HEK293T (cell line): ENCODE measurements around the gene RPL10A.

Experiments
- CTCF ChIA-PET: fragments of 350-600 bp; formaldehyde crosslinking; extraction: SDS; loops from one replicate; lab custom pipeline; 2021; ENCODE audit warnings: antibody characterized with exemption, inconsistent platforms; lab: Yijun Ruan, JAX
- POLR2A ChIA-PET: fragments of 350-600 bp; formaldehyde crosslinking; extraction: SDS; loops from one replicate; lab custom pipeline; 2020; ENCODE audit warnings: antibody characterized with exemption, inconsistent platforms; lab: Yijun Ruan, JAX
- DNase-seq: peaks from one replicate; pipeline ENCODE4 v3.0.0; 2012; ENCODE audit warnings: mixed read lengths; ENCODE audit errors: extremely low spot score
- ELF4 ChIP-seq: fragments of 450-650 bp; IDR thresholded peaks from 2 replicates; pipeline ENCODE4 v1.6.1; 2017; ENCODE audit warnings: antibody characterized with exemption
- FOXK2 ChIP-seq: fragments of 450-650 bp; IDR thresholded peaks from 2 replicates; pipeline ENCODE4 v1.6.1; 2016; ENCODE audit warnings: mild to moderate bottlenecking
- FOXM1 ChIP-seq: fragments of 450-650 bp; IDR thresholded peaks from 2 replicates; pipeline ENCODE4 v1.6.1; 2017; ENCODE audit warnings: mild to moderate bottlenecking, borderline replicate concordance
- HDGF ChIP-seq: fragments of 450-650 bp; IDR thresholded peaks from 2 replicates; pipeline ENCODE4 v1.6.1; 2017; ENCODE audit warnings: antibody characterized with exemption, borderline replicate concordance
- L3MBTL2 ChIP-seq: fragments of 450-650 bp; conservative IDR thresholded peaks from 2 replicates; pipeline ENCODE4 v1.6.1; 2016; ENCODE audit warnings: mild to moderate bottlenecking
- NFRKB ChIP-seq: fragments of 450-650 bp; IDR thresholded peaks from 2 replicates; pipeline ENCODE4 v1.6.1; 2016; ENCODE audit warnings: mild to moderate bottlenecking, moderate library complexity
- SP1 ChIP-seq: fragments of 450-650 bp; IDR thresholded peaks from 2 replicates; pipeline ENCODE4 v1.6.1; 2017
- SUZ12 ChIP-seq: fragments of 450-650 bp; IDR thresholded peaks from 2 replicates; pipeline ENCODE4 v1.6.1; 2016; ENCODE audit warnings: mild to moderate bottlenecking
- TARDBP ChIP-seq: fragments of 450-650 bp; IDR thresholded peaks from 2 replicates; pipeline ENCODE4 v1.6.1; 2016
- ZNF384 ChIP-seq: fragments of 450-650 bp; IDR thresholded peaks from 2 replicates; pipeline ENCODE4 v1.6.1; 2016
- TF ChIP-seq, protein P1 (sequence below): fragments of 450-650 bp; IDR thresholded peaks from 2 replicates; pipeline ENCODE4 v1.6.1; 2016

The RPL10A gene

DNA sequence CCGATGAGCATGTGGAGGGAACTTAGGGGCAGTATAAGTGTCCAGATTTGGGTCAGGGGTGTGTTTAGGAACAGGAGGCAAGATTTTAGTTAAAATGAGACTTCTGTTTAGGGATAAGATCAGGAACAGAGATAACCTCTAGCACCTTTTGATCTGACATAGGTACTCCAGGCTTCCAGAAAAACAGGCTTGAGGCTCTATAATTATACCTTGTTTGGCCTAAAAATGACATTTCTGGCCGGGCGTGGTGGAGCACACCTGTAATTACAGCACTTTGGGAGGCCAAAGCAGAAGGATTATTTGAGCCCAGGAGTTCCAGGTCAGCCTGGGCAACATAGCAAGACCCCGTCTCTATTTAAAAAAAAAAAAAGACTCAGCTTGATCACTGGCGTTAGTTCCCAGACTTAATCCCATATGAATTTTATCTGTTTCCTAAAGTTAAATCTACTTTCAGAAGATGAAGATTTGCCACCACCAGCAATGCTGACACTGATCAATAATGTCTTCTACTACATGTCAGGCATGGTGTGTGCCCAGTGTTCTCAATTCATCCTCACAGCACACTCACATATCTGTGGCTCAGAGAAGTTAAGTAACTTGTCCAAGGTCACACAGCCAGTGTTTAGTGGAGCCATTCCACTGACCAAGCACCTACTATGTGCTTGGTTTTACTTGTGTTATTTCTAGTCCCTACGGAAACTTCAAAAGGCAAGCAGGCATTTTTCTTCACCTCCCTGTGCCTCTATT lies 50.5 kb downstream of the RPL10A start:
- CTCF ChIA-PET: no interaction called here
- POLR2A ChIA-PET: no interaction called here
- DNase-seq: no peak
- no peak for TF ChIP-seq ELF4
- no peak for TF ChIP-seq SP1
- TF ChIP-seq ZNF384: no peak
- TF ChIP-seq FOXM1: no peak
- no peak for TF ChIP-seq L3MBTL2
- no peak for TF ChIP-seq FOXK2
- TF ChIP-seq, protein P1, sequence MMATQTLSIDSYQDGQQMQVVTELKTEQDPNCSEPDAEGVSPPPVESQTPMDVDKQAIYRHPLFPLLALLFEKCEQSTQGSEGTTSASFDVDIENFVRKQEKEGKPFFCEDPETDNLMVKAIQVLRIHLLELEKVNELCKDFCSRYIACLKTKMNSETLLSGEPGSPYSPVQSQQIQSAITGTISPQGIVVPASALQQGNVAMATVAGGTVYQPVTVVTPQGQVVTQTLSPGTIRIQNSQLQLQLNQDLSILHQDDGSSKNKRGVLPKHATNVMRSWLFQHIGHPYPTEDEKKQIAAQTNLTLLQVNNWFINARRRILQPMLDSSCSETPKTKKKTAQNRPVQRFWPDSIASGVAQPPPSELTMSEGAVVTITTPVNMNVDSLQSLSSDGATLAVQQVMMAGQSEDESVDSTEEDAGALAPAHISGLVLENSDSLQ: no peak
- TF ChIP-seq HDGF: no peak
- no peak for TF ChIP-seq SUZ12
- no peak for TF ChIP-seq NFRKB
- no peak for TF ChIP-seq TARDBP

DNA sequence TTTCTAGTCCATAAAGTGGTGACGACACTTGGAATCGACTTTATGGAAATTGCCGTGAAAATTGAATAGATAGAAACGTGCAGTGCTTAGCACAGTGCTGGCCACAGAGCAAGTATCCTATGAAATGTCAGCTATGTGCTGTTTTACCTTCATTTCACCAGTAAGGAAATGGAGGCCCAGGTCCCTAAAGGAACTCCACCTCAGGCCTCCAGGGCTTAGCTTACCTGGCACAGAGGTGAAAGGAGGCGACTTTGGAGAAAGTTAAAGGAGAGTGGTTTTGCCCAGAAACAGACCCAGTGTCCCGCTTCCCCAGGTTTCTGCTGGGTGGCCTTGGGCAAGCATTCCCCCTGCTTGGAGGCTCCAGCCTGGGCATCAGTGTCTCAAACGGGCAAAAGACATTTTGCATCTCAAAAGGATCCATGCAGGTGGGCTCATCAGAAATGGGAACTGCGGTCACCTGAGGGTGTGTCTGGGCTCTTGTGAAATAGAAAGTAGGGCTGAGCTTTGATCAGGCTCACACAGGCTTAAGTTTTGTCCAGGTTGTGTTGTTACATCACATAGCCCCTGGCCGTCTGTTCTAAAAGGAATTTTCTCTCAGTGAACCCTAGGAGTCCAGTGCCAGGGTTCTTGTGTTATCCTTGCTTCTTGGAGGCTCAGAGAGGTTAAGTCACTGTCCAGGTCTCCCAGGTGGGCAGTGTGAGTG lies 51.3 kb downstream of the RPL10A start:
- DNase-seq: no peak
- POLR2A ChIA-PET: no interaction called here
- CTCF ChIA-PET: no interaction called here
- no peak for TF ChIP-seq ELF4
